Measurements from ENCODE around the gene SPACA4. TPM values are rescaled to one million over a fixed set of nuclear protein-coding genes. Genes with fewer than 3 reads are reported as not detected.

The SPACA4 gene
- polyA plus RNA-seq, 3 donors = not detected

- intact Hi-C loops (cut with micrococcal nuclease) = no loop called here
- Mint-ChIP-seq H3K27ac (peak overlapping the region in 2 of 7 donors; percentile 53 to 65), H3K4me3 (no peak overlapping the region), H3K27me3 (ENCODE audit: low read depth in 3 of 3) (peaks cover 1 to 3% (median 2%) of the 10 kb centered on the region in 3 donors), H3K9me3 (peaks cover 0 to 3% (median 0%) of the 10 kb centered on the region in 7 donors), H3K4me1 (peaks cover 24% of the 10 kb centered on the region), H3K36me3 (peaks cover 27 to 30% of the 10 kb centered on the region in 2 donors)
- 91% methylated on average over 37 of the region's 39 CpGs for WGBS (ENCODE audit: insufficient coverage)
- no peak for DNase-seq
- TF ChIP-seq CTCF (IDR thresholded peaks at IDR 0.05) = no peak
- H3K4me1 ChIP-seq (ENCODE audit: control insufficient read depth in 1 of 2, insufficient read depth in 2 of 2, low read length in 2 of 2) = peaks cover 16 to 25% of the 10 kb centered on the region in 2 donors
- H2AFZ ChIP-seq (ENCODE audit: insufficient read depth, low read depth, low read length, poor library complexity, severe bottlenecking) = no peak overlapping the region
- no peaks in the 10 kb centered on the region for H3K9me3 ChIP-seq (replicated peaks in 1 of 2; ENCODE audit: control insufficient read depth in 1 of 2, insufficient read depth in 1 of 2, low read length in 2 of 2)
- no peak overlapping the region for H3K4me3 ChIP-seq (replicated peaks in 1 of 3; ENCODE audit: low read depth in 2 of 3, low read length in 3 of 3)
- H3K79me2 ChIP-seq (ENCODE audit: insufficient read depth, low read length) = peaks cover 21% of the 10 kb centered on the region
- peaks cover 40% of the 10 kb centered on the region for H4K20me1 ChIP-seq (ENCODE audit: insufficient read depth, low read length)
- H3K27me3 ChIP-seq (ENCODE audit: control insufficient read depth in 2 of 2, insufficient read depth in 2 of 2, low read length in 2 of 2) = no peaks in the 10 kb centered on the region
- peaks cover 30 to 31% of the 10 kb centered on the region in 2 donors for H3K36me3 ChIP-seq (replicated peaks in 1 of 2; ENCODE audit: control insufficient read depth in 1 of 2, insufficient read depth in 2 of 2, low read length in 2 of 2)
- no peak overlapping the region for H3K4me2 ChIP-seq (replicated peaks; ENCODE audit: extremely low read depth, low read length, poor library complexity, severe bottlenecking)
- peak overlapping the region in 1 of 2 donors; percentile 14 for H3K27ac ChIP-seq (ENCODE audit: low read depth in 1 of 2, low read length in 2 of 2)
- H3K9ac ChIP-seq (ENCODE audit: insufficient read depth, low read length, poor library complexity, severe bottlenecking) = no peak overlapping the region
Observed at GRCh38 chr19:48613024-48613851, 6.7 kb downstream of the SPACA4 start.

- H3K4me3 Mint-ChIP-seq = no peak overlapping the region
- Histone ChIP-seq H3K9ac (ENCODE audit: insufficient read depth, low read length, poor library complexity, severe bottlenecking) (no peak overlapping the region), H3K4me2 (replicated peaks; ENCODE audit: extremely low read depth, low read length, poor library complexity, severe bottlenecking) (no peak overlapping the region), H3K9me3 (replicated peaks in 1 of 2; ENCODE audit: control insufficient read depth in 1 of 2, insufficient read depth in 1 of 2, low read length in 2 of 2) (no peaks in the 10 kb centered on the region), H4K20me1 (ENCODE audit: insufficient read depth, low read length) (peaks cover 41% of the 10 kb centered on the region), H2AFZ (ENCODE audit: insufficient read depth, low read depth, low read length, poor library complexity, severe bottlenecking) (no peak overlapping the region), H3K79me2 (ENCODE audit: insufficient read depth, low read length) (peaks cover 29% of the 10 kb centered on the region), H3K4me1 (ENCODE audit: control insufficient read depth in 1 of 2, insufficient read depth in 2 of 2, low read length in 2 of 2) (peaks cover 16 to 23% of the 10 kb centered on the region in 2 donors), H3K27me3 (ENCODE audit: control insufficient read depth in 2 of 2, insufficient read depth in 2 of 2, low read length in 2 of 2) (no peaks in the 10 kb centered on the region), H3K4me3 (replicated peaks in 1 of 3; ENCODE audit: low read depth in 2 of 3, low read length in 3 of 3) (no peak overlapping the region), H3K27ac (ENCODE audit: low read depth in 1 of 2, low read length in 2 of 2) (peak overlapping the region in 1 of 2 donors; percentile 14), H3K36me3 (replicated peaks in 1 of 2; ENCODE audit: control insufficient read depth in 1 of 2, insufficient read depth in 2 of 2, low read length in 2 of 2) (peaks cover 30 to 31% of the 10 kb centered on the region in 2 donors)
- TF ChIP-seq CTCF (IDR thresholded peaks at IDR 0.05) = no peak
- DNase-seq = no peak
- H3K27me3 Mint-ChIP-seq (ENCODE audit: low read depth in 3 of 3) = peaks cover 0 to 2% (median 2%) of the 10 kb centered on the region in 3 donors
- H3K36me3 Mint-ChIP-seq = peaks cover 27 to 30% of the 10 kb centered on the region in 2 donors
- peak overlapping the region in 6 of 7 donors; percentile 1 to 81 (median 42) for H3K27ac Mint-ChIP-seq
- peaks cover 22% of the 10 kb centered on the region for H3K4me1 Mint-ChIP-seq
- peaks cover 0 to 3% (median 0%) of the 10 kb centered on the region in 7 donors for H3K9me3 Mint-ChIP-seq
- 90% methylated on average over 12 of the region's 13 CpGs for WGBS (ENCODE audit: insufficient coverage)
- intact Hi-C loops (cut with micrococcal nuclease) = no loop called here
Observed at GRCh38 chr19:48613852-48614435, 7.4 kb downstream of the SPACA4 start.
